ENCODE measurements around the gene PILRB. TPM values are rescaled to one million over a fixed set of nuclear protein-coding genes. Genes with fewer than 3 reads are reported as not detected.
"Not testable (repeated sequence)": the region's sequence is repeated elsewhere in the genome, so short reads cannot be mapped to it uniquely, and the experiment has no call there.

PILRB gene
- polyA plus RNA-seq, 1 donor from 2014 or later = 222 TPM

DNA sequence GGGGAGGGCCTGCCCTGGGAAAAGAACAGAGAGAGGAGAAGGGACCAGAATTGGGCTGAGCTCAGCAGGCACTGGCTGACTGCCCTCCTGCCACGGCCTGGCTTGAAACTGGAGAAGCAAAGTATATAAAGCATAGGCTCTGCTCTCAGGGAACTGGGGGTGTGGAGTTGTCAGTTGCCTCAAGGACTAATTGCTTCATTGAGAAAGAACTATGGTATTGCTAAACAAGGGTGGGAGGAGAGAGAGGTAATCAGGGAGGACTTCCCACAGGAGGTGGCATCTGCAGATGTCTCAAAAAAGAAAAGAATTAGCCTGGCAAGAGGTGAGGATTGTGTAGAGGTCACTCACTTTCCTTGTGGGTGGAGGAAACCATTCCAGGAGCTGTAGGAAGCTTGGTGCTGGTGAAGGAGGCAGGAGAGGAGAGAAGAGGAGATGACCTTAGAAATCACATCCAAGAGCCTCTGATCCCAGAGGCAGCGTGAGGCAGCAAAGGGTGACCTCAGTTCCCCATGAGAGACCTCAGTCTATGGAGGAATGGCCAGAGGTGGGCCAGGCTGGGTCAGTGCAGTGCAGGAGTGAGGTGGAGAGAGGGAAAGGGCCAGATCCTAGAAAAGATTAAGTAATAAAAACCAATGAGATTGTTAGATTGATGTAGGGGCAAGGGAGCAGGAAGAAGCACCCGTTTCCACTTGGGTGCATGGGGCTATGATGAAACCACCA, 2.4 kb downstream of the PILRB start:
- H3K36me3 ChIP-seq (ENCODE audit: insufficient read depth, low read length) = no peaks in the 10 kb centered on the region
- H3K79me2 ChIP-seq (replicated peaks; ENCODE audit: insufficient read depth, low read length) = no peaks in the 10 kb centered on the region
- H3K4me3 ChIP-seq (ENCODE audit: low read length) = no peak overlapping the region

GRCh38 chr7:100363098-100363497, 5.2 kb downstream of the PILRB start:
- Histone ChIP-seq H3K9me3 (ENCODE audit: low read length) (no peaks in the 10 kb centered on the region), H3K36me3 (ENCODE audit: insufficient read depth, low read length) (no peaks in the 10 kb centered on the region), H3F3A (ENCODE audit: insufficient read depth, low read length, poor library complexity, severe bottlenecking) (no peaks in the 10 kb centered on the region), H3K4me2 (ENCODE audit: low read length) (no peak overlapping the region), H3K9ac (ENCODE audit: low read length) (no peak overlapping the region), H3K27me3 (ENCODE audit: insufficient read depth, low read depth, low read length) (no peaks in the 10 kb centered on the region), H4K20me1 (ENCODE audit: insufficient read depth) (no peaks in the 10 kb centered on the region), H3K9me2 (ENCODE audit: insufficient read depth, low read length) (no peaks in the 10 kb centered on the region), H3K79me2 (replicated peaks; ENCODE audit: insufficient read depth, low read length) (no peaks in the 10 kb centered on the region), H3K4me3 (ENCODE audit: low read length) (no peak overlapping the region), H2AFZ (ENCODE audit: low read depth, low read length) (no peak overlapping the region), H3K27ac (ENCODE audit: low read length) (no peak overlapping the region)
- TF ChIP-seq EP300 (conservative IDR thresholded peaks at IDR 0.05; ENCODE audit: poor library complexity, severe bottlenecking) (no peak), POLR2AphosphoS5 (IDR thresholded peaks at IDR 0.05) (no peak), RAD21 (conservative IDR thresholded peaks at IDR 0.05) (no peak), EZH2 (IDR thresholded peaks at IDR 0.05; ENCODE audit: borderline replicate concordance, insufficient read depth, low read length, poor library complexity, severe bottlenecking) (no peak), MXI1 (conservative IDR thresholded peaks at IDR 0.05; ENCODE audit: poor library complexity, severe bottlenecking) (no peak), TAF1 (IDR thresholded peaks at IDR 0.05; ENCODE audit: low read depth) (no peak), SMC3 (conservative IDR thresholded peaks at IDR 0.05; ENCODE audit: poor library complexity) (no peak)
- TF ChIP-seq, protein P1, sequence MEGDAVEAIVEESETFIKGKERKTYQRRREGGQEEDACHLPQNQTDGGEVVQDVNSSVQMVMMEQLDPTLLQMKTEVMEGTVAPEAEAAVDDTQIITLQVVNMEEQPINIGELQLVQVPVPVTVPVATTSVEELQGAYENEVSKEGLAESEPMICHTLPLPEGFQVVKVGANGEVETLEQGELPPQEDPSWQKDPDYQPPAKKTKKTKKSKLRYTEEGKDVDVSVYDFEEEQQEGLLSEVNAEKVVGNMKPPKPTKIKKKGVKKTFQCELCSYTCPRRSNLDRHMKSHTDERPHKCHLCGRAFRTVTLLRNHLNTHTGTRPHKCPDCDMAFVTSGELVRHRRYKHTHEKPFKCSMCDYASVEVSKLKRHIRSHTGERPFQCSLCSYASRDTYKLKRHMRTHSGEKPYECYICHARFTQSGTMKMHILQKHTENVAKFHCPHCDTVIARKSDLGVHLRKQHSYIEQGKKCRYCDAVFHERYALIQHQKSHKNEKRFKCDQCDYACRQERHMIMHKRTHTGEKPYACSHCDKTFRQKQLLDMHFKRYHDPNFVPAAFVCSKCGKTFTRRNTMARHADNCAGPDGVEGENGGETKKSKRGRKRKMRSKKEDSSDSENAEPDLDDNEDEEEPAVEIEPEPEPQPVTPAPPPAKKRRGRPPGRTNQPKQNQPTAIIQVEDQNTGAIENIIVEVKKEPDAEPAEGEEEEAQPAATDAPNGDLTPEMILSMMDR (IDR thresholded peaks at IDR 0.05; ENCODE audit: poor library complexity, severe bottlenecking) = no peak
- TF ChIP-seq, protein P2, sequence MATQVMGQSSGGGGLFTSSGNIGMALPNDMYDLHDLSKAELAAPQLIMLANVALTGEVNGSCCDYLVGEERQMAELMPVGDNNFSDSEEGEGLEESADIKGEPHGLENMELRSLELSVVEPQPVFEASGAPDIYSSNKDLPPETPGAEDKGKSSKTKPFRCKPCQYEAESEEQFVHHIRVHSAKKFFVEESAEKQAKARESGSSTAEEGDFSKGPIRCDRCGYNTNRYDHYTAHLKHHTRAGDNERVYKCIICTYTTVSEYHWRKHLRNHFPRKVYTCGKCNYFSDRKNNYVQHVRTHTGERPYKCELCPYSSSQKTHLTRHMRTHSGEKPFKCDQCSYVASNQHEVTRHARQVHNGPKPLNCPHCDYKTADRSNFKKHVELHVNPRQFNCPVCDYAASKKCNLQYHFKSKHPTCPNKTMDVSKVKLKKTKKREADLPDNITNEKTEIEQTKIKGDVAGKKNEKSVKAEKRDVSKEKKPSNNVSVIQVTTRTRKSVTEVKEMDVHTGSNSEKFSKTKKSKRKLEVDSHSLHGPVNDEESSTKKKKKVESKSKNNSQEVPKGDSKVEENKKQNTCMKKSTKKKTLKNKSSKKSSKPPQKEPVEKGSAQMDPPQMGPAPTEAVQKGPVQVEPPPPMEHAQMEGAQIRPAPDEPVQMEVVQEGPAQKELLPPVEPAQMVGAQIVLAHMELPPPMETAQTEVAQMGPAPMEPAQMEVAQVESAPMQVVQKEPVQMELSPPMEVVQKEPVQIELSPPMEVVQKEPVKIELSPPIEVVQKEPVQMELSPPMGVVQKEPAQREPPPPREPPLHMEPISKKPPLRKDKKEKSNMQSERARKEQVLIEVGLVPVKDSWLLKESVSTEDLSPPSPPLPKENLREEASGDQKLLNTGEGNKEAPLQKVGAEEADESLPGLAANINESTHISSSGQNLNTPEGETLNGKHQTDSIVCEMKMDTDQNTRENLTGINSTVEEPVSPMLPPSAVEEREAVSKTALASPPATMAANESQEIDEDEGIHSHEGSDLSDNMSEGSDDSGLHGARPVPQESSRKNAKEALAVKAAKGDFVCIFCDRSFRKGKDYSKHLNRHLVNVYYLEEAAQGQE (IDR thresholded peaks at IDR 0.05; ENCODE audit: borderline replicate concordance) = no peak

More for the DNA sequence above, 2.4 kb downstream of the PILRB start:
- TF ChIP-seq EZH2 (IDR thresholded peaks at IDR 0.05; ENCODE audit: borderline replicate concordance, insufficient read depth, low read length, poor library complexity, severe bottlenecking) = no peak
- TF ChIP-seq, protein P1 (IDR thresholded peaks at IDR 0.05; ENCODE audit: poor library complexity, severe bottlenecking) = no peak
- no peak for TF ChIP-seq TAF1 (IDR thresholded peaks at IDR 0.05; ENCODE audit: low read depth)
- TF ChIP-seq POLR2AphosphoS5 (IDR thresholded peaks at IDR 0.05) = no peak
- TF ChIP-seq, protein P2 (IDR thresholded peaks at IDR 0.05; ENCODE audit: borderline replicate concordance) = no peak
- no peak for TF ChIP-seq SMC3 (conservative IDR thresholded peaks at IDR 0.05; ENCODE audit: poor library complexity)
- no peak for TF ChIP-seq RAD21 (conservative IDR thresholded peaks at IDR 0.05)
- no peak for TF ChIP-seq EP300 (conservative IDR thresholded peaks at IDR 0.05; ENCODE audit: poor library complexity, severe bottlenecking)
- no peak for TF ChIP-seq MXI1 (conservative IDR thresholded peaks at IDR 0.05; ENCODE audit: poor library complexity, severe bottlenecking)
- H3K27me3 ChIP-seq (ENCODE audit: insufficient read depth, low read depth, low read length) = no peaks in the 10 kb centered on the region
- no peak overlapping the region for H2AFZ ChIP-seq (ENCODE audit: low read depth, low read length)
- no peaks in the 10 kb centered on the region for H3F3A ChIP-seq (ENCODE audit: insufficient read depth, low read length, poor library complexity, severe bottlenecking)
- no peak overlapping the region for H3K4me2 ChIP-seq (ENCODE audit: low read length)
- H3K9me3 ChIP-seq (ENCODE audit: low read length) = no peaks in the 10 kb centered on the region
- H3K27ac ChIP-seq (ENCODE audit: low read length) = no peak overlapping the region
- no peaks in the 10 kb centered on the region for H3K9me2 ChIP-seq (ENCODE audit: insufficient read depth, low read length)
- H3K9ac ChIP-seq (ENCODE audit: low read length) = no peak overlapping the region
- no peaks in the 10 kb centered on the region for H4K20me1 ChIP-seq (ENCODE audit: insufficient read depth)

DNA sequence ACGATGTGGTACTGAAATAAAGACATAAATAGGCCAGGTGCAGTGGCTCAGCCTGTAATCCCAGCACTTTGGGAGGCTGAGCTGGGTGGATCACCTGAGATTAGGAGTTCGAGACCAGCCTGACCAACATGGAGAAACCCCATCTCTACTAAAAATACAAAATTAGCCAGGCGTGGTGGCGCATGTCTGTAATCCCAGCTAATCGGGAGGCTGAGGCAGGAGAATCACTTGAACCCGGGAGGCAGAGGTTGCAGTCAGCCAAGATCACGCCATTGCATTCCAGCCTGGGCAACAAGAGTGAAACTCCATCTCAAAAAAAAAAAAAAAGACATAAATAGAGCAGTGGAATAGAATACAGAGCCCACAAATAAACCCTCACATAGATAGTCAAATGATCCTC, 5.9 kb downstream of the PILRB start:
- not testable (repeated sequence) for H3F3A ChIP-seq (ENCODE audit: insufficient read depth, low read length, poor library complexity, severe bottlenecking); H3K9ac ChIP-seq (ENCODE audit: low read length); H3K79me2 ChIP-seq (replicated peaks; ENCODE audit: insufficient read depth, low read length); H3K9me3 ChIP-seq (ENCODE audit: low read length); H3K9me2 ChIP-seq (ENCODE audit: insufficient read depth, low read length); H3K36me3 ChIP-seq (ENCODE audit: insufficient read depth, low read length); H3K27ac ChIP-seq (ENCODE audit: low read length); H3K27me3 ChIP-seq (ENCODE audit: insufficient read depth, low read depth, low read length); H2AFZ ChIP-seq (ENCODE audit: low read depth, low read length); H4K20me1 ChIP-seq (ENCODE audit: insufficient read depth); H3K4me3 ChIP-seq (ENCODE audit: low read length); H3K4me2 ChIP-seq (ENCODE audit: low read length)

Measured in neural cell (in vitro differentiated cells).